K562 (cell line): Measurements from ENCODE around the gene HES4. TPM values are rescaled to one million over a fixed set of nuclear protein-coding genes. Genes with fewer than 3 reads are reported as not detected.

Source experiments
- ATAC-seq: fragments of 200-7000 bp; cut with Tn5 transposase; 3 replicates; pipeline ENCODE4 v1.9.1; 2020; ENCODE audit warnings: moderate library complexity
- BruUV-seq: library from RNA; stranded (reverse); fragments of 400-500 nt; replicated peaks from 2 replicates; lab custom pipeline; 2021; lab: Mats Ljungman, UMichigan
- CTCF ChIA-PET: fragments of 300-600 bp; formaldehyde crosslinking; extraction: SDS; loops from one replicate; lab custom pipeline; 2021; ENCODE audit warnings: low intra/inter-chr PET ratio; lab: Yijun Ruan, JAX
- POLR2A ChIA-PET: fragments of 300-600, 350-650 bp; sonication (Branson Sonifier 250); formaldehyde crosslinking; extraction: SDS; loops from one replicate; lab custom pipeline; 2021; ENCODE audit warnings: antibody characterized with exemption, inconsistent platforms; lab: Yijun Ruan, JAX
- DNase-seq, 4 experiments: peaks; one replicate each; pipeline versions ENCODE4 v3.0.0 to v3.0.0-alpha.2; 2011 to 2018; ENCODE audit warnings: low spot score in 3 of 4, mixed read lengths in 3 of 4; ENCODE audit errors: extremely low read depth in 1 of 4
- FAIRE-seq: peaks from 2 replicates; lab custom pipeline; 2011; peaks lifted over from hg19 to GRCh38; lab: Jason Lieb, UNC
- H2AFZ ChIP-seq: 2 replicates; pipeline ENCODE4 v1.6.0; 2011; ENCODE audit warnings: low read depth, low read length, control low read depth, inconsistent platforms
- H3K27ac ChIP-seq: fragments of 200-600 bp; 3 replicates; pipeline ENCODE4 v1.8.0; 2011; ENCODE audit warnings: low read depth, mild to moderate bottlenecking, control low read depth, inconsistent platforms, low read length, moderate library complexity, mixed read lengths; ENCODE audit errors: extremely low read depth
- H3K27me3 ChIP-seq, 2 experiments: fragments of 300-600 bp in 1 of 2; 2 replicates in 1 of 2; 3 replicates in 1 of 2; pipeline versions ENCODE4 v1.6.0 to v1.8.0; 2011; ENCODE audit warnings: inconsistent platforms in 2 of 2, low read length in 2 of 2, mild to moderate bottlenecking in 1 of 2, mixed read lengths in 1 of 2, moderate library complexity in 1 of 2; ENCODE audit not compliant: control insufficient read depth in 2 of 2, insufficient read depth in 2 of 2
- H3K36me3 ChIP-seq: fragments of 300-600 bp; 3 replicates; pipeline ENCODE4 v1.8.0; 2011; ENCODE audit warnings: mild to moderate bottlenecking, low read length, inconsistent platforms; ENCODE audit not compliant: control insufficient read depth, insufficient read depth
- H3K4me1 ChIP-seq, 2 experiments: fragments of 200-600 bp in 1 of 2; replicated peaks in 1 of 2; 2 replicates in 1 of 2; 3 replicates in 1 of 2; pipeline versions ENCODE4 v1.5.1 to v1.8.0; 2011; ENCODE audit warnings: inconsistent platforms in 2 of 2, low read length in 2 of 2, mild to moderate bottlenecking in 1 of 2, mixed read lengths in 1 of 2, moderate library complexity in 1 of 2; ENCODE audit not compliant: control insufficient read depth in 2 of 2, insufficient read depth in 2 of 2
- H3K4me2 ChIP-seq: 2 replicates; pipeline ENCODE4 v1.6.1; 2011; ENCODE audit warnings: low read length, control low read depth, inconsistent platforms, mixed read lengths; ENCODE audit not compliant: insufficient read depth
- H3K4me3 ChIP-seq: fragments of 200-600 bp; sonication (generic), shearing (Covaris generic); 2 replicates; pipeline ENCODE4 v1.5.1; 2016; ENCODE audit warnings: control low read depth, inconsistent platforms
- H3K79me2 ChIP-seq: fragments of 200-600 bp; 3 replicates; pipeline ENCODE4 v1.8.0; 2011; ENCODE audit warnings: low read length, inconsistent platforms; ENCODE audit not compliant: control insufficient read depth, insufficient read depth
- H3K9ac ChIP-seq, 2 experiments: 2 replicates each; pipeline versions ENCODE4 v1.6.0 to v1.6.1; 2011; ENCODE audit warnings: low read depth in 2 of 2, low read length in 2 of 2, control low read depth in 1 of 2, inconsistent platforms in 1 of 2, mild to moderate bottlenecking in 1 of 2, mixed read lengths in 1 of 2; ENCODE audit not compliant: insufficient read depth in 1 of 2
- H3K9me1 ChIP-seq: one replicate; pipeline ENCODE4 v1.6.0; 2011; ENCODE audit warnings: inconsistent platforms, mild to moderate bottlenecking, low read length, moderate library complexity; ENCODE audit not compliant: control insufficient read depth, insufficient read depth
- H3K9me3 ChIP-seq: replicated peaks from 2 replicates; pipeline ENCODE4 v1.5.1; 2011; ENCODE audit warnings: low read depth, low read length, inconsistent platforms; ENCODE audit not compliant: control insufficient read depth, insufficient read depth
- H4K20me1 ChIP-seq: replicated peaks from 2 replicates; pipeline ENCODE4 v1.6.1; 2011; ENCODE audit warnings: low read length, inconsistent platforms, mixed read lengths; ENCODE audit not compliant: control insufficient read depth, insufficient read depth
- ARID2 ChIP-seq: fragments of 450-650 bp; IDR thresholded peaks from 2 replicates; pipeline ENCODE4 v1.6.1; 2017; ENCODE audit warnings: antibody characterized with exemption, mild to moderate bottlenecking
- CHD1 ChIP-seq: fragments of 200-600 bp; sonication (generic); IDR thresholded peaks from one replicate; pipeline ENCODE4 v1.6.1; 2012; ENCODE audit warnings: mild to moderate bottlenecking, moderate library complexity, low read length, inconsistent platforms
- E2F6 ChIP-seq, 2 experiments: IDR thresholded peaks; 2 replicates each; pipeline ENCODE4 v1.6.1; 2011; ENCODE audit warnings: borderline replicate concordance in 1 of 2, control low read depth in 1 of 2, low read depth in 1 of 2, low read length in 1 of 2, mild to moderate bottlenecking in 1 of 2, mixed read lengths in 1 of 2, moderate library complexity in 1 of 2; ENCODE audit not compliant: insufficient read depth in 1 of 2, insufficient read length in 1 of 2, poor library complexity in 1 of 2, severe bottlenecking in 1 of 2; ENCODE audit errors: extremely low read depth in 1 of 2
- FOXK1 ChIP-seq: sonication (generic); formaldehyde crosslinking; IDR thresholded peaks from 2 replicates; pipeline ENCODE4 v1.8.0; 2022; ENCODE audit warnings: missing genetic modification reagents, mild to moderate bottlenecking, borderline replicate concordance
- FOXK2 ChIP-seq, 2 experiments: fragments of 450-650 bp; IDR thresholded peaks in 1 of 2; conservative IDR thresholded peaks in 1 of 2; 2 replicates each; pipeline ENCODE4 v1.6.1; 2016; ENCODE audit warnings: low read depth in 2 of 2, mild to moderate bottlenecking in 1 of 2
- GATA2 ChIP-seq: sonication (generic); formaldehyde crosslinking; IDR thresholded peaks from 2 replicates; pipeline ENCODE4 v1.4.0; 2020; ENCODE audit warnings: mild to moderate bottlenecking, missing genetic modification reagents
- IRF2 ChIP-seq: sonication (generic); formaldehyde crosslinking; IDR thresholded peaks from 2 replicates; pipeline ENCODE4 v1.8.1; 2022; ENCODE audit warnings: mild to moderate bottlenecking, missing genetic modification reagents
- KDM1A ChIP-seq, 2 experiments: fragments of 450-650 bp; IDR thresholded peaks; 2 replicates each; pipeline ENCODE4 v1.6.1; 2016; ENCODE audit warnings: mild to moderate bottlenecking in 2 of 2
- MAX ChIP-seq: sonication (generic); formaldehyde crosslinking; IDR thresholded peaks from 2 replicates; pipeline ENCODE4 v1.9.0; 2022; ENCODE audit warnings: mild to moderate bottlenecking, missing genetic modification reagents
- RBM25 ChIP-seq: fragments of 200-400 bp; formaldehyde crosslinking; IDR thresholded peaks from 2 replicates; pipeline ENCODE4 v1.6.1; 2018; ENCODE audit warnings: low read length, low read depth, moderate library complexity; ENCODE audit not compliant: severe bottlenecking
- STAT5A ChIP-seq: IDR thresholded peaks from 2 replicates; pipeline ENCODE4 v1.6.1; 2012; ENCODE audit warnings: low read length, inconsistent platforms, borderline replicate concordance
- TARDBP ChIP-seq: fragments of 450-650 bp; IDR thresholded peaks from 2 replicates; pipeline ENCODE4 v1.6.1; 2016
- TCF3 ChIP-seq: sonication (generic); formaldehyde crosslinking; IDR thresholded peaks from 2 replicates; pipeline ENCODE4 v1.4.0; 2020; ENCODE audit warnings: mild to moderate bottlenecking, missing genetic modification reagents
- TFAP4 ChIP-seq: sonication (generic); formaldehyde crosslinking; IDR thresholded peaks from 2 replicates; pipeline ENCODE4 v1.8.0; 2022; ENCODE audit warnings: missing genetic modification reagents, mild to moderate bottlenecking, moderate library complexity, borderline replicate concordance
- THAP7 ChIP-seq: fragments of 250-450 bp; sonication (Bioruptor Pico); IDR thresholded peaks from 2 replicates; pipeline ENCODE4 v1.5.0; 2021
- XRCC3 ChIP-seq: fragments of 450-650 bp; IDR thresholded peaks from 2 replicates; pipeline ENCODE4 v1.6.1; 2017; ENCODE audit warnings: mild to moderate bottlenecking, moderate library complexity
- ZEB2 ChIP-seq: fragments of 450-650 bp; IDR thresholded peaks from 2 replicates; pipeline ENCODE4 v1.6.1; 2016
- ZNF165 ChIP-seq: fragments of 250-450 bp; sonication (Bioruptor Pico); IDR thresholded peaks from 2 replicates; pipeline ENCODE4 v1.4.0; 2020; ENCODE audit warnings: borderline replicate concordance
- ZNF282 ChIP-seq: sonication (generic); formaldehyde crosslinking; IDR thresholded peaks from 2 replicates; pipeline ENCODE4 v1.8.1; 2023; ENCODE audit warnings: missing genetic modification reagents
- WGBS: fragments of 100-300 bp; shearing (Covaris generic); methylation state at CpG from one replicate; pipeline ENCODE4 v1.1.6; 2016; ENCODE audit warnings: low coverage, mixed read lengths; ENCODE audit not compliant: insufficient coverage; ENCODE audit errors: missing lambda C conversion rate; 5-methylcytosine and 5-hydroxymethylcytosine counted together
- in situ Hi-C: fragments of 300-500 bp; cut with MboI; formaldehyde crosslinking; loops from 4 replicates; pipeline ENCODE4 v1.15.0; 2018; ENCODE audit warnings: inconsistent platforms, mixed read lengths
- intact Hi-C: fragments of 100-400 bp; cut with micrococcal nuclease; formaldehyde crosslinking; loops from 2 replicates; pipeline ENCODE4 v1.14.2; 2022
- polyA plus RNA-seq, 8 experiments: library from polyadenylated mRNA; depleted of rRNA in 4 of 8; stranded (reverse) in 5 of 8; unstranded in 3 of 8; fragments of >200 nt; fragmentation: Nextera tagmentation in 2 of 8; fragmentation: Illumina TruSeq in 1 of 8; extraction: Ambion mirVana in 2 of 8; extraction: Trizol in 1 of 8; gene quantifications; 2 replicates each; pipeline versions ENCODE4 v1.2.1 to v1.2.3, GENCODE V29; 2011 to 2014; ENCODE audit warnings: inconsistent platforms in 1 of 8, missing spikeins in 1 of 8
- total RNA-seq, 7 experiments: library from RNA; depleted of rRNA in 6 of 7; stranded (reverse); fragments of >200 nt in 6 of 7; fragmentation: Illumina TruSeq in 2 of 7; extraction: Trizol in 2 of 7; gene quantifications; 2 replicates each; pipeline versions ENCODE4 v1.2.1 to v1.2.3, GENCODE V29; 2011 to 2021; ENCODE audit warnings: low replicate concordance in 1 of 7

Gene HES4
- total and polyA plus RNA-seq, 9 of the 15 experiments (the other 6 are each of a cell fraction or from before 2014, with no cell fraction given) = 0.21 to 43.7 (median 5.3) TPM; not detected in 2

- H3K9ac ChIP-seq = no peak overlapping the region
- in situ Hi-C loops (no loop called here), intact Hi-C loops (no loop called here)
- peaks cover 7% of the 10 kb centered on the region for H4K20me1 ChIP-seq
- H3K4me3 ChIP-seq = no peak overlapping the region
- no peak overlapping the region for H3K4me2 ChIP-seq
- peaks cover 0 to 56% of the 10 kb centered on the region in 2 experiments; a peak in 2 of 5 replicates for H3K4me1 ChIP-seq
- 95% methylated on average over 9 of the region's 9 CpGs for WGBS
- FAIRE-seq (no peak), ATAC-seq (no peak), DNase-seq (no peak)
- H2AFZ ChIP-seq = no peak overlapping the region
- peaks cover 100% of the 10 kb centered on the region; the same call in 2 of the 3 replicates for H3K36me3 ChIP-seq
- H3K79me2 ChIP-seq = peaks cover 3% of the 10 kb centered on the region; the same call in 2 of the 3 replicates
- CTCF ChIA-PET = no interaction called here
- H3K9me3 ChIP-seq = no peaks in the 10 kb centered on the region
- no TSS peak for BruUV-seq
- no peak overlapping the region for H3K27ac ChIP-seq
- no peaks in the 10 kb centered on the region for H3K9me1 ChIP-seq
- no peaks in the 10 kb centered on the region for H3K27me3 ChIP-seq
- POLR2A ChIA-PET = no interaction called here
- TF ChIP-seq TCF3 (CRISPR knock-in tag) (no peak), RBM25 (no peak), IRF2 (CRISPR knock-in tag) (peak; percentile 65; the same call in 1 of the 2 replicates), TARDBP (0 out of 2 replicates have a peak, but pooled peaks have one; percentile 9), ARID2 (peak; percentile 42; the same call in 1 of the 2 replicates), KDM1A (IDR thresholded peaks at IDR 0.05) (peak in 1 of 2 experiments; percentile 97; a peak in 2 of 4 replicates), FOXK2 (conservative IDR thresholded peaks at IDR 0.05 in 1 of 2, IDR thresholded peaks at IDR 0.05 in 1 of 2; ENCODE audit: low read depth in 2 of 2) (no peak), ZNF165 (CRISPR knock-in tag) (no peak), MAX (0 out of 2 replicates have a peak, but pooled peaks have one; percentile 40), THAP7 (CRISPR knock-in tag) (no peak), ZEB2 (0 out of 2 replicates have a peak, but pooled peaks have one; percentile 49), CHD1 (no peak), XRCC3 (no peak), TFAP4 (no peak), E2F6 (IDR thresholded peaks at IDR 0.05; ENCODE audit: borderline replicate concordance in 1 of 2, extremely low read depth in 1 of 2, insufficient read depth in 1 of 2, insufficient read length in 1 of 2, low read depth in 1 of 2, low read length in 1 of 2, poor library complexity in 1 of 2, severe bottlenecking in 1 of 2) (no peak), STAT5A (peak; percentile 37; the same call in 1 of the 2 replicates), GATA2 (CRISPR knock-in tag) (no peak), FOXK1 (CRISPR knock-in tag) (no peak), ZNF282 (CRISPR knock-in tag) (0 out of 2 replicates have a peak, but pooled peaks have one; percentile 35)
Observed at GRCh38 chr1:950268-950667, 49.6 kb downstream of the HES4 start.
